Measurements from ENCODE around the gene TRIM65.

TRIM65 gene

DNA sequence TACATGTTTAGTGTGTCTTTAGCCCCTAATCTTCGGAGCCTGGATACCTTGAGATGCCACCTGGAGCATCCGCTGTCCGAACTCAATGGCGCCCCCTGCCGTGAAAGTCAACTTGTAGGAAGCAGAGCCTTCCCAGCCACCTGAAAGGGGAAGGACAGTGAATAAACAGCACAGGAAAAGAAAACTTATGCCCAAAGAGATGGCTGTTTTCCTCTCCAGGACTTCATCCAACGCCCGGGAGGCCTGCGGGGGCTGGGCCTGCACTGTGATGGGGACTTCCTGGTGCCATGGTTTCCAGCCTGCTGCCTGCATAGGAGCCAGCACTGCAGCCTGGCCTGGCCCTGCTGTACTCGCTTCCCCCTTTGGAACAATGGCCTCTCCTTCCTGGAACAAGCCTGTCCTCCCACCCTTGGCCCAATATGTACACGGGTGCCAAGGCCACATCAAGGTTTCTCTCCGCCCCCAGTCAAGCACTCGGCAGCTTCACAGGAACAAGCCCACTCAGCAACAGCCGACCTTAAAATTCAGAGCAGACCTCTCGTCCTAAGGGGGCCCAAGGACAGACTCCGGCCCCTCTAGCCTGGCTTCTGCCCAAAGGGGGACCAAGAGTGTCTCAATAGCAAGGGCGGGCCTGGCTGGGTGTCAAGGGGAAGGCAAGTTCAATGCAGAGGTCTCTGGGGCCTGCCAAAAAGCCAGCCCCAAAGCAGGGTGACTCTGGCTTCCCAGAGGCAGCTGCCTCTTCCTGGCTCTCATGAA, 48.0 kb downstream of the TRIM65 start:
- TF ChIP-seq, protein P1, sequence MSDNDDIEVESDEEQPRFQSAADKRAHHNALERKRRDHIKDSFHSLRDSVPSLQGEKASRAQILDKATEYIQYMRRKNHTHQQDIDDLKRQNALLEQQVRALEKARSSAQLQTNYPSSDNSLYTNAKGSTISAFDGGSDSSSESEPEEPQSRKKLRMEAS (IDR thresholded peaks at IDR 0.05; ENCODE audit: low read depth, low read length): no peak
- TF ChIP-seq MYC (IDR thresholded peaks at IDR 0.05; ENCODE audit: low read depth, low read length) (no peak), CTCF (IDR thresholded peaks at IDR 0.05; ENCODE audit: low read depth, low read length) (peak; percentile 75), POLR2A (IDR thresholded peaks at IDR 0.05; ENCODE audit: extremely low read depth, insufficient read length) (no peak)
- H3K4me3 ChIP-seq (ENCODE audit: low read depth, low read length): no peak overlapping the region
- DNase-seq (ENCODE audit: low read depth): peak; percentile 66

DNA sequence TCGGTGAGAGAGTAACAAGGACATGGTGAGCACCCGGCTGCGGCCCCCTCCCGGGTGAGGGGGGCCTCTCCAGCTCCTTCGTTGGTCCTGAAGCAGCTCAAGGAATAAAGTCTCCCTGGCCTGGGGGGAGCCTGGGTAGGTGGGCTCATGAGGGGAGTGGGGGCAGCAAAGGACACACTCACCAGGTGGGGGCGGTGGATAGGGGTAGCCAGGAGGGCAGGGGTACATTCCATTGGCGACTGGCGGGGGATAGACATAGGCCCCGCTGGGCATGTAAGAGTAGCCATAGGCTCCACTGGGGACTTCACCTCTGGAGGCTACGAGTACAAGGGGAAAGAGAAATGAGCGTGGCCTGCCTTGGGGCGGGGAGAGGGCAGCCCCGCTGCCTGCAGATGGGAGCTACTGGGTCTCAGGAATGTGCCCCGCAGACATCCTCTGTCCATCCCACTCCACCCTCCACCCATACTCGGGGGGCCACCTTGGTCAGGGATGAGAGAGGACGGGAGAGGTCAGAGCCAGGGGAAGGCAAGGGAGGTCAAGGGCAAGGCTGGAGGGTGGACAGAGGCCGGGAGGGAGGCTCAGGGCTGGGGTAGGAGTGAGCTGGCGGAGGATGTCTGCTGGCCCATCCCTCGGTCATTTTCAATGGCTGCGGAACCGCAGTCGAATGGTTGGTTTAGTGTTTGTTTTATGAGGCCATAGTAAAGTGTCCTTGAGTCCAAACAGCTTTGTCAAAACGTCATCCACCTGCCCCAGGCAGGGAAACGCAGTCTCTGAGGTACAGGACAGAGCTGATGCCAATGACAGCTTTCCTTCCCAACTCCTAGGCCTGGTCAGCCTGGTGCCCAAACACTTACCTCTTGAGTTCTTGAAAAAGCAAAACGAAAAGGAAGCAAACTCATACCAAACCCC, 48.9 kb downstream of the TRIM65 start:
- DNase-seq (ENCODE audit: low read depth): no peak
- no peak overlapping the region for H3K4me3 ChIP-seq (ENCODE audit: low read depth, low read length)
- TF ChIP-seq, protein P1 (IDR thresholded peaks at IDR 0.05; ENCODE audit: low read depth, low read length): no peak
- TF ChIP-seq POLR2A (IDR thresholded peaks at IDR 0.05; ENCODE audit: extremely low read depth, insufficient read length): no peak
- no peak for TF ChIP-seq CTCF (IDR thresholded peaks at IDR 0.05; ENCODE audit: low read depth, low read length)
- no peak for TF ChIP-seq MYC (IDR thresholded peaks at IDR 0.05; ENCODE audit: low read depth, low read length)

- DNase-seq (ENCODE audit: low read depth): no peak
- TF ChIP-seq MYC (IDR thresholded peaks at IDR 0.05; ENCODE audit: low read depth, low read length) (no peak), POLR2A (IDR thresholded peaks at IDR 0.05; ENCODE audit: extremely low read depth, insufficient read length) (no peak), CTCF (IDR thresholded peaks at IDR 0.05; ENCODE audit: low read depth, low read length) (no peak)
- TF ChIP-seq, protein P1 (IDR thresholded peaks at IDR 0.05; ENCODE audit: low read depth, low read length): no peak
- no peak overlapping the region for H3K4me3 ChIP-seq (ENCODE audit: low read depth, low read length)
Measured at GRCh38 chr17:75846692-75847613, 49.8 kb downstream of the TRIM65 start.

GRCh38 chr17:75845933-75846691, 50.6 kb downstream of the TRIM65 start:
- TF ChIP-seq, protein P1 (IDR thresholded peaks at IDR 0.05; ENCODE audit: low read depth, low read length): no peak
- no peak for TF ChIP-seq POLR2A (IDR thresholded peaks at IDR 0.05; ENCODE audit: extremely low read depth, insufficient read length)
- TF ChIP-seq CTCF (IDR thresholded peaks at IDR 0.05; ENCODE audit: low read depth, low read length): no peak
- H3K4me3 ChIP-seq (ENCODE audit: low read depth, low read length): peak overlapping the region; percentile 9
- no peak for DNase-seq (ENCODE audit: low read depth)
